Muscle layer of colon (tissue), 2 donors: ENCODE measurements around the gene AP3D1.

Experiments used
- H3K27ac ChIP-seq: one replicate; pipeline ENCODE4 v1.7.0; 2013; ENCODE audit warnings: low read depth, mild to moderate bottlenecking, low read length, moderate library complexity
- H3K27me3 ChIP-seq, 2 donors: one replicate each; pipeline ENCODE4 v1.7.0; 2013; ENCODE audit warnings: low read length in 2 of 2, mild to moderate bottlenecking in 2 of 2; ENCODE audit not compliant: insufficient read depth in 2 of 2, control insufficient read depth in 1 of 2
- H3K36me3 ChIP-seq: one replicate; pipeline ENCODE4 v1.7.0; 2013; ENCODE audit warnings: mild to moderate bottlenecking, low read length; ENCODE audit not compliant: insufficient read depth
- H3K4me1 ChIP-seq: one replicate; pipeline ENCODE4 v1.7.0; 2013; ENCODE audit warnings: mild to moderate bottlenecking, low read length; ENCODE audit not compliant: insufficient read depth
- H3K4me3 ChIP-seq, 2 donors: one replicate each; pipeline ENCODE4 v1.7.0; 2013; ENCODE audit warnings: low read length in 2 of 2, low read depth in 1 of 2, mild to moderate bottlenecking in 1 of 2, moderate library complexity in 1 of 2
- H3K9ac ChIP-seq: one replicate; pipeline ENCODE4 v1.7.0; 2013; ENCODE audit warnings: low read length
- H3K9me3 ChIP-seq: one replicate; pipeline ENCODE4 v1.7.0; 2013; ENCODE audit warnings: mild to moderate bottlenecking, low read length
- donor health status: abdominal sarcoma.
- donor health status: Adenocarcinoma of cecum.

Gene AP3D1

GRCh38 chr19:2112516-2113320, 38.6 kb downstream of the AP3D1 start:
- Histone ChIP-seq H3K36me3 (peaks cover 89% of the 10 kb centered on the region), H3K9ac (no peak overlapping the region), H3K4me3 (no peak overlapping the region), H3K9me3 (no peaks in the 10 kb centered on the region), H3K27me3 (no peaks in the 10 kb centered on the region), H3K4me1 (no peaks in the 10 kb centered on the region), H3K27ac (no peak overlapping the region)

- Histone ChIP-seq H3K36me3 (peaks cover 81% of the 10 kb centered on the region), H3K4me1 (no peaks in the 10 kb centered on the region), H3K4me3 (no peak overlapping the region), H3K27me3 (no peaks in the 10 kb centered on the region), H3K27ac (no peak overlapping the region), H3K9ac (no peak overlapping the region), H3K9me3 (no peaks in the 10 kb centered on the region)
Measured at GRCh38 chr19:2111886-2112285, 39.5 kb downstream of the AP3D1 start.

- H3K9me3 ChIP-seq: no peaks in the 10 kb centered on the region
- H3K36me3 ChIP-seq: peaks cover 81% of the 10 kb centered on the region
Measured at GRCh38 chr19:2111425-2111824, 39.9 kb downstream of the AP3D1 start.

GRCh38 chr19:2110822-2111221, 40.5 kb downstream of the AP3D1 start:
- Histone ChIP-seq H3K27ac (no peak overlapping the region), H3K9me3 (no peaks in the 10 kb centered on the region), H3K4me1 (no peaks in the 10 kb centered on the region), H3K27me3 (no peaks in the 10 kb centered on the region), H3K4me3 (no peak overlapping the region), H3K9ac (no peak overlapping the region), H3K36me3 (peaks cover 81% of the 10 kb centered on the region)

More at GRCh38 chr19:2111425-2111824, 39.9 kb downstream of the AP3D1 start:
- Histone ChIP-seq H3K4me3 (no peak overlapping the region), H3K27ac (no peak overlapping the region), H3K4me1 (no peaks in the 10 kb centered on the region), H3K27me3 (no peaks in the 10 kb centered on the region), H3K9ac (no peak overlapping the region)

GRCh38 chr19:2109046-2109864, 42.1 kb downstream of the AP3D1 start:
- Histone ChIP-seq H3K4me1 (no peaks in the 10 kb centered on the region), H3K9me3 (no peaks in the 10 kb centered on the region), H3K27ac (no peak overlapping the region), H3K27me3 (no peaks in the 10 kb centered on the region), H3K36me3 (peaks cover 77% of the 10 kb centered on the region), H3K4me3 (no peak overlapping the region), H3K9ac (no peak overlapping the region)

- no peaks in the 10 kb centered on the region for H3K9me3 ChIP-seq
- H3K27me3 ChIP-seq: no peaks in the 10 kb centered on the region
- peaks cover 73% of the 10 kb centered on the region for H3K36me3 ChIP-seq
- H3K9ac ChIP-seq: no peak overlapping the region
- no peak overlapping the region for H3K4me3 ChIP-seq
- no peak overlapping the region for H3K27ac ChIP-seq
- H3K4me1 ChIP-seq: no peaks in the 10 kb centered on the region
Measured at GRCh38 chr19:2108251-2109016, 42.9 kb downstream of the AP3D1 start.

- no peaks in the 10 kb centered on the region for H3K9me3 ChIP-seq
- H3K4me1 ChIP-seq: no peaks in the 10 kb centered on the region
- no peak overlapping the region for H3K4me3 ChIP-seq
- H3K9ac ChIP-seq: no peak overlapping the region
- no peaks in the 10 kb centered on the region for H3K27me3 ChIP-seq
- peaks cover 52% of the 10 kb centered on the region for H3K36me3 ChIP-seq
- H3K27ac ChIP-seq: no peak overlapping the region
Measured at GRCh38 chr19:2103045-2103707, 48.2 kb downstream of the AP3D1 start.

- no peak overlapping the region for H3K4me3 ChIP-seq
- H3K27ac ChIP-seq: no peak overlapping the region
- H3K27me3 ChIP-seq: no peaks in the 10 kb centered on the region
- no peak overlapping the region for H3K9ac ChIP-seq
- H3K9me3 ChIP-seq: no peaks in the 10 kb centered on the region
- no peaks in the 10 kb centered on the region for H3K4me1 ChIP-seq
- peaks cover 45% of the 10 kb centered on the region for H3K36me3 ChIP-seq
Measured at GRCh38 chr19:2101417-2102335, 49.7 kb downstream of the AP3D1 start.

- H3K9me3 ChIP-seq: no peaks in the 10 kb centered on the region
- peaks cover 36% of the 10 kb centered on the region for H3K36me3 ChIP-seq
- H3K27me3 ChIP-seq: no peaks in the 10 kb centered on the region
- no peaks in the 10 kb centered on the region for H3K4me1 ChIP-seq
- no peak overlapping the region for H3K9ac ChIP-seq
- no peak overlapping the region for H3K27ac ChIP-seq
- H3K4me3 ChIP-seq: no peak overlapping the region
Measured at GRCh38 chr19:2100719-2101061, 50.7 kb downstream of the AP3D1 start.

- Histone ChIP-seq H3K27me3 (no peaks in the 10 kb centered on the region), H3K4me1 (peaks cover 1% of the 10 kb centered on the region), H3K9ac (no peak overlapping the region), H3K4me3 (no peak overlapping the region), H3K27ac (no peak overlapping the region), H3K9me3 (no peaks in the 10 kb centered on the region), H3K36me3 (peaks cover 36% of the 10 kb centered on the region)
Measured at GRCh38 chr19:2099937-2100718, 51.2 kb downstream of the AP3D1 start.
